ENCODE results near the gene ITGB1.
"Not testable (repeated sequence)": the region's sequence is repeated elsewhere in the genome, so short reads cannot be mapped to it uniquely, and the experiment has no call there.

The ITGB1 gene

GRCh38 chr10:32980558-32981468, 22.8 kb upstream of the ITGB1 start:
- DNase-seq (ENCODE audit: low spot score): peak; percentile 93

- no peak for DNase-seq (ENCODE audit: low spot score)
Measured at GRCh38 chr10:32980242-32980557, 22.2 kb upstream of the ITGB1 start.

- not testable (repeated sequence) for DNase-seq (ENCODE audit: low spot score)
Measured at GRCh38 chr10:32979719-32980118, 21.7 kb upstream of the ITGB1 start.

- DNase-seq (ENCODE audit: low spot score): no peak
Measured at GRCh38 chr10:32979041-32979440, 21.0 kb upstream of the ITGB1 start.

- not testable (repeated sequence) for DNase-seq (ENCODE audit: low spot score)
Measured at GRCh38 chr10:32977846-32978809, 20.1 kb upstream of the ITGB1 start.

- DNase-seq (ENCODE audit: low spot score): no peak
Measured at GRCh38 chr10:32976338-32976737, 18.3 kb upstream of the ITGB1 start.

GRCh38 chr10:32972929-32973328, 14.9 kb upstream of the ITGB1 start:
- no peak for DNase-seq (ENCODE audit: low spot score)

- DNase-seq (ENCODE audit: low spot score): no peak
Measured at GRCh38 chr10:32972460-32972859, 14.4 kb upstream of the ITGB1 start.

- peak; percentile 74 for DNase-seq (ENCODE audit: low spot score)
Measured at GRCh38 chr10:32971536-32972091, 13.6 kb upstream of the ITGB1 start.

GRCh38 chr10:32970910-32971309, 12.9 kb upstream of the ITGB1 start:
- no peak for DNase-seq (ENCODE audit: low spot score)

- no peak for DNase-seq (ENCODE audit: low spot score)
Measured at GRCh38 chr10:32964270-32964669, 6.2 kb upstream of the ITGB1 start.

GRCh38 chr10:32963096-32963495, 5.1 kb upstream of the ITGB1 start:
- no peak for DNase-seq (ENCODE audit: low spot score)

- no peak for DNase-seq (ENCODE audit: low spot score)
Measured at GRCh38 chr10:32962521-32962920, 4.5 kb upstream of the ITGB1 start.

- no peak for DNase-seq (ENCODE audit: low spot score)
Measured at GRCh38 chr10:32961895-32962369, 3.9 kb upstream of the ITGB1 start.

- no peak for DNase-seq (ENCODE audit: low spot score)
Measured at GRCh38 chr10:32961343-32961894, 3.4 kb upstream of the ITGB1 start.

- no peak for DNase-seq (ENCODE audit: low spot score)
Measured at GRCh38 chr10:32960022-32960421, 2.0 kb upstream of the ITGB1 start.

GRCh38 chr10:32959006-32959920, 1.2 kb upstream of the ITGB1 start:
- DNase-seq (ENCODE audit: low spot score): no peak

GRCh38 chr10:32957341-32958084, 517 bp downstream of the ITGB1 start:
- DNase-seq (ENCODE audit: low spot score): no peak

GRCh38 chr10:32956365-32957197, 1.4 kb downstream of the ITGB1 start:
- no peak for DNase-seq (ENCODE audit: low spot score)

Data from LoVo (cell line).